ENCODE results near the gene KLK7.
"Not testable (repeated sequence)": the region's sequence is repeated elsewhere in the genome, so short reads cannot be mapped to it uniquely, and the experiment has no call there.

The KLK7 gene

DNA sequence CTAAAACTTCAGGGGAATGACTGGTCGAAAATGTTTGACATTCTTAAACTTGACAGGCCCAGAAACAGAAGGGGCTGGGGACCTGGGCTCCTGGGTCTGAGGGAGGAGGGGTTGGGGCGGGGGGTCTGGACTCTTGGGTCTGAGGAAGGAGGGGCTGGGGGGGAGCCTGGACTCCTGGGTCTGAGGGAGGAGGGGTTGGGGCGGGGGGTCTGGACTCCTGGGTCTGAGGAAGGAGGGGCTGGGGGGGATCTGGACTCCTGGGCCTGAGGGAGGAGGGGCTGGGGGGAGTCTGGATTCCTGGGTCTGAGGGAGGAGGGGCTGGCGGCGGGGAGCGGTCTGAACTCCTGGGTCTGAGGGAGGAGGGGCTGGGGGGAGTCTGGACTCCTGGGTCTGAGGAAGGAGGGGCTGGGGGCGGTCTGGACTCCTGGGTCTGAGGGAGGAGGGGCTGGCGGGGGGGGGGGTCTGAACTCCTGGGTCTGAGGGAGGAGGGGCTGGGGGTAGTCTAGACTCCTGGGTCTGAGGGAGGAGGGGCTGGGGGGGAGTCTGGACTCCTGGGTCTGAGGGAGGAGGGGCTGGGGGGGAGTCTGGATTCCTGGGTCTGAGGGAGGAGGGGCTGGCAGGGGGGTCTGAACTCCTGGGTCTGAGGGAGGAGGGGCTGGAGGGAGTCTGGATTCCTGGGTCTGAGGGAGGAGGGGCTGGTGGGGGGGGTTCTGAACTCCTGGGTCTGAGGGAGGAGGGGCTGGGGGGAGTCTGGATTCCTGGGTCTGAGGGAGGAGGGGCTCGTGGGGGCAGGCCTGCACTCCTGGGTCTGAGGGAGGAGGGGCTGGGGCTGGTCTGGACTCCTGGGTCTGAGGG lies 8.8 kb downstream of the KLK7 start:
- Histone ChIP-seq H3K36me3 (ENCODE audit: control insufficient read depth in 1 of 2, insufficient read depth in 2 of 2, low read length in 2 of 2) (no peaks in the 10 kb centered on the region), H3K4me1 (ENCODE audit: control insufficient read depth in 1 of 2, insufficient read depth in 2 of 2, low read length in 2 of 2) (no peaks in the 10 kb centered on the region), H3K27ac (ENCODE audit: low read length) (no peak overlapping the region), H3K4me3 (ENCODE audit: low read depth in 1 of 2, low read length in 2 of 2) (no peak overlapping the region), H3K9me3 (ENCODE audit: control insufficient read depth in 1 of 2, low read length in 2 of 2) (no peaks in the 10 kb centered on the region), H3K27me3 (ENCODE audit: low read depth, low read length) (no peaks in the 10 kb centered on the region)

DNA sequence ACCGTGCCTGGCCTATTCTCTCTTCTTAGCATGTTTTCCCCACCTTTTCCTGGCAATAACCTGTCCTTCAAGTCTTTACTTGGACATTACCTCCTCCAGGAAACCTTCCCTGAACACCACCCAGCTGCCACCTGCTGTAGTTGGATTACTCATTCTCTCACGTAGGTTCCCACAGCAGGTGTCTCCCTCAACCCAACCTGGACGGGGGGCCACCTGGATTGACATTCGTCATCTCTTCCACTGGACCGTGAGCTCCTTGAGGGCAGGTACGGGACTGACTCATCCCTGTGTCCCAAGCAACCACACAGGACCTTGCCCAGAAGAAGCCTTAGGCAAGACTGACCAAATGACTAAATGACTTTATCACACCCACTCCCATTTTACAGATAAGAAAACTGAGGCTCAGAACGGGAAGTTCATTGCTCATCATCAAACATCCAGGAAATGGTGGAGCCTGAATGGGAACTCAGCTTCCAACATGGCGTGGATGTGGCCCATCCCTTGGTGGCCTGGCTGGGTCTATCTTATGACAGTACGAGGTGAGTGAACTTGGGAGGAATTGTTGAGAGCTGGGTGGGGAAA lies 10.8 kb downstream of the KLK7 start:
- H3K27me3 ChIP-seq (ENCODE audit: low read depth, low read length), result no peaks in the 10 kb centered on the region
- H3K27ac ChIP-seq (ENCODE audit: low read length), result no peak overlapping the region
- H3K4me1 ChIP-seq (ENCODE audit: control insufficient read depth in 1 of 2, insufficient read depth in 2 of 2, low read length in 2 of 2), result no peaks in the 10 kb centered on the region
- H3K4me3 ChIP-seq (ENCODE audit: low read depth in 1 of 2, low read length in 2 of 2), result no peak overlapping the region
- H3K9me3 ChIP-seq (ENCODE audit: control insufficient read depth in 1 of 2, low read length in 2 of 2), result no peaks in the 10 kb centered on the region
- no peaks in the 10 kb centered on the region for H3K36me3 ChIP-seq (ENCODE audit: control insufficient read depth in 1 of 2, insufficient read depth in 2 of 2, low read length in 2 of 2)

- H3K4me1 ChIP-seq (ENCODE audit: control insufficient read depth in 1 of 2, insufficient read depth in 2 of 2, low read length in 2 of 2); H3K27me3 ChIP-seq (ENCODE audit: low read depth, low read length); H3K27ac ChIP-seq (ENCODE audit: low read length); H3K9me3 ChIP-seq (ENCODE audit: control insufficient read depth in 1 of 2, low read length in 2 of 2); H3K4me3 ChIP-seq (ENCODE audit: low read depth in 1 of 2, low read length in 2 of 2); H3K36me3 ChIP-seq (ENCODE audit: control insufficient read depth in 1 of 2, insufficient read depth in 2 of 2, low read length in 2 of 2): not testable (repeated sequence)
Observed at GRCh38 chr19:50969810-50970209, 13.9 kb downstream of the KLK7 start.

- Histone ChIP-seq H3K27ac (ENCODE audit: low read length) (no peak within 1 kb of the TSS), H3K4me1 (ENCODE audit: control insufficient read depth in 1 of 2, insufficient read depth in 2 of 2, low read length in 2 of 2) (no peaks in the 10 kb centered on the region), H3K9me3 (ENCODE audit: control insufficient read depth in 1 of 2, low read length in 2 of 2) (no peaks in the 10 kb centered on the region), H3K4me3 (ENCODE audit: low read depth in 1 of 2, low read length in 2 of 2) (no peak within 1 kb of the TSS), H3K27me3 (ENCODE audit: low read depth, low read length) (no peaks in the 10 kb centered on the region), H3K36me3 (ENCODE audit: control insufficient read depth in 1 of 2, insufficient read depth in 2 of 2, low read length in 2 of 2) (no peaks in the 10 kb centered on the region)
Observed at GRCh38 chr19:50969413-50969760, 14.3 kb downstream of the KLK7 start, which contains the start of gene KLK6. TSS of gene KLK6 (minus strand) at chr19:50969591. CDS start at chr19:50968104, 1,487 bp downstream.

- H3K4me1 ChIP-seq (ENCODE audit: control insufficient read depth in 1 of 2, insufficient read depth in 2 of 2, low read length in 2 of 2), result no peaks in the 10 kb centered on the region
- H3K9me3 ChIP-seq (ENCODE audit: control insufficient read depth in 1 of 2, low read length in 2 of 2), result no peaks in the 10 kb centered on the region
- no peaks in the 10 kb centered on the region for H3K36me3 ChIP-seq (ENCODE audit: control insufficient read depth in 1 of 2, insufficient read depth in 2 of 2, low read length in 2 of 2)
- peaks cover 2% of the 10 kb centered on the region for H3K27me3 ChIP-seq (ENCODE audit: low read depth, low read length)
- no peak overlapping the region for H3K4me3 ChIP-seq (ENCODE audit: low read depth in 1 of 2, low read length in 2 of 2)
- no peak overlapping the region for H3K27ac ChIP-seq (ENCODE audit: low read length)
Observed at GRCh38 chr19:50968716-50969412, 14.9 kb downstream of the KLK7 start.

GRCh38 chr19:50967929-50968715 lies 15.6 kb downstream of the KLK7 start:
- Histone ChIP-seq H3K36me3 (ENCODE audit: control insufficient read depth in 1 of 2, insufficient read depth in 2 of 2, low read length in 2 of 2) (no peaks in the 10 kb centered on the region), H3K9me3 (ENCODE audit: control insufficient read depth in 1 of 2, low read length in 2 of 2) (no peaks in the 10 kb centered on the region), H3K27ac (ENCODE audit: low read length) (no peak overlapping the region), H3K4me1 (ENCODE audit: control insufficient read depth in 1 of 2, insufficient read depth in 2 of 2, low read length in 2 of 2) (no peaks in the 10 kb centered on the region), H3K4me3 (ENCODE audit: low read depth in 1 of 2, low read length in 2 of 2) (no peak overlapping the region), H3K27me3 (ENCODE audit: low read depth, low read length) (peaks cover 3% of the 10 kb centered on the region)

- no peak overlapping the region for H3K4me3 ChIP-seq (ENCODE audit: low read depth in 1 of 2, low read length in 2 of 2)
- peaks cover 0 to 5% of the 10 kb centered on the region in 2 donors for H3K9me3 ChIP-seq (ENCODE audit: control insufficient read depth in 1 of 2, low read length in 2 of 2)
- no peaks in the 10 kb centered on the region for H3K4me1 ChIP-seq (ENCODE audit: control insufficient read depth in 1 of 2, insufficient read depth in 2 of 2, low read length in 2 of 2)
- no peaks in the 10 kb centered on the region for H3K36me3 ChIP-seq (ENCODE audit: control insufficient read depth in 1 of 2, insufficient read depth in 2 of 2, low read length in 2 of 2)
- no peak overlapping the region for H3K27ac ChIP-seq (ENCODE audit: low read length)
- peaks cover 3% of the 10 kb centered on the region for H3K27me3 ChIP-seq (ENCODE audit: low read depth, low read length)
Observed at GRCh38 chr19:50964266-50964665, 19.5 kb downstream of the KLK7 start.

DNA sequence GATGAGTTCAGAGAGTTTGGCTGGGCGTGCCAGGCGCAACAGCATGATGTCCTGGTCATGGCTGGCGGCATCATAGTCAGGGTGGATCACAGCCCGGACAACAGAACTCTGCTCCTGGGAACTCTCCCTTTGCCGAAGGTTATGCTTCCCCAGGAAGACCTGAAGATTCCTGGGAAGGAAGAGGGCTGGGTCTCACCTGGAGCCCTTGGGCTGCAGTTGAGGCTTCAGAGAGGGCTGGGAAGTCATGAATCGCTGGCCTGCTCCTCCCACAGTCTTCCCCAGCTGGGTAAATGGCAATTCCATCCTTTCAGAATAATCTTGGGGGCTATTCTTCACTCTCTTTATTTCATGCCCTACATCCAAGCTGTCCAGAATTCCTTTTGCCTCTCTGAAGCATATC lies 20.3 kb downstream of the KLK7 start:
- H3K36me3 ChIP-seq (ENCODE audit: control insufficient read depth in 1 of 2, insufficient read depth in 2 of 2, low read length in 2 of 2), result no peaks in the 10 kb centered on the region
- no peaks in the 10 kb centered on the region for H3K4me1 ChIP-seq (ENCODE audit: control insufficient read depth in 1 of 2, insufficient read depth in 2 of 2, low read length in 2 of 2)
- no peak overlapping the region for H3K4me3 ChIP-seq (ENCODE audit: low read depth in 1 of 2, low read length in 2 of 2)
- no peak overlapping the region for H3K27ac ChIP-seq (ENCODE audit: low read length)
- H3K9me3 ChIP-seq (ENCODE audit: control insufficient read depth in 1 of 2, low read length in 2 of 2), result peaks cover 0 to 5% of the 10 kb centered on the region in 2 donors
- H3K27me3 ChIP-seq (ENCODE audit: low read depth, low read length), result peaks cover 3% of the 10 kb centered on the region

DNA sequence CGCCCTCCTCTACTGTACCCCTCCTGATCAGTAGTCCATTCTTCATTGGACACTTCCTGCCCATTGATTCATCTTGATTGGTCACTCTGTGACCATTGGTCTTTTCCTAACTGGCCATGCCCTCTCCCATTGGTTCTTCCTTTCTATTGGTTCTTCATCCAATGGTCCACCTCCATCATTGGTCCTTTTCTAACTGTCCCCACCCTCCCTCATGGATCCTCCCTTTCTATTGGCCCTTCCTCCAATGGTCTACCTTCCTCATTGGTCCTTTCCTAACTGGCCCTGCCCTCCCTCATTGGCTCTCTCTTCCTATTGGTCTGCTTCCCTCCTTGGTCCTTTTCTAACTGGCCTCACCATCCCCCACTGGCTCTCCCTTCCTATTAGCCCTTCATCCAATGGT lies 21.5 kb downstream of the KLK7 start:
- H3K27ac ChIP-seq (ENCODE audit: low read length), result no peak overlapping the region
- peaks cover 3% of the 10 kb centered on the region for H3K27me3 ChIP-seq (ENCODE audit: low read depth, low read length)
- peaks cover 0 to 5% of the 10 kb centered on the region in 2 donors for H3K9me3 ChIP-seq (ENCODE audit: control insufficient read depth in 1 of 2, low read length in 2 of 2)
- H3K4me1 ChIP-seq (ENCODE audit: control insufficient read depth in 1 of 2, insufficient read depth in 2 of 2, low read length in 2 of 2), result no peaks in the 10 kb centered on the region
- no peaks in the 10 kb centered on the region for H3K36me3 ChIP-seq (ENCODE audit: control insufficient read depth in 1 of 2, insufficient read depth in 2 of 2, low read length in 2 of 2)
- no peak overlapping the region for H3K4me3 ChIP-seq (ENCODE audit: low read depth in 1 of 2, low read length in 2 of 2)

DNA sequence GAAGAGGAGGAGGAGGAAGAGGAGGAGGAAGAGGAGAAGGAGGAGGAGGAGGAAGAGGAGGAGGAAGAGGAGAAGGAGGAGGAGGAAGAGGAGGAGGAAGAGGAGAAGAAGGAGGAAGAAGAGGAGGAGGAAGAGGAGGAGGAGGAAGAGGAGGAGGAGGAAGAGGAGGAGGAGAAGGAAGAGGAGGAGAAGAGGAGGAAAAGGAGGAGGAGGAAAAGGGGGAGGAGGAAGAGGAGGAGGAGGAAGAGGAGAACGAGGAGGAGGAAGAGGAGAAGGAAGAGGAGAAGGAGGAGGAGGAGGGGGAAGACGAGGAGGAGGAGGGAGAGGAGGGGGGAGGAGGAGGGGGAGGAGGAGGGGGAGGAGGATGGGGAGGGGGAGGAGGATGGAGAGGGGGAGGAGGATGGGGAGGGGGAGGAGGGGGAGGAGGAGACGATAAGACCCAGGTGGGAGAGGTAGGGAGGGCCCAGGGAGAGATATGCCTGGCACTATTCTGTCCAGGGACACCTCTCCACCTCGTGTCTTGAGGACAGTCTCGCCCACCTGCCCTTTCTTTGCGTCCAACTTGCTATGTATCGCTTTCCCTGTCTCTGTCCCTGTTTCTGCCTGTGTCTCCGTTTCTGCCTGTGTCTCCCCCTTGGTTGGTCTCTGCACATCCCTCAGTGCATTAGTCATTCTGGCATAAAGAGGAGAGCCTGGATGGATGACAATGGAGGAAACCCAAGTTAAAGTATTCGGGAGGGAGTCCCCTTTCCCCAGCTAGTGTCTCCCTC lies 23.8 kb downstream of the KLK7 start:
- Histone ChIP-seq H3K4me1 (ENCODE audit: control insufficient read depth in 1 of 2, insufficient read depth in 2 of 2, low read length in 2 of 2) (no peaks in the 10 kb centered on the region), H3K36me3 (ENCODE audit: control insufficient read depth in 1 of 2, insufficient read depth in 2 of 2, low read length in 2 of 2) (no peaks in the 10 kb centered on the region), H3K27me3 (ENCODE audit: low read depth, low read length) (peaks cover 3% of the 10 kb centered on the region), H3K9me3 (ENCODE audit: control insufficient read depth in 1 of 2, low read length in 2 of 2) (peaks cover 0 to 5% of the 10 kb centered on the region in 2 donors), H3K4me3 (ENCODE audit: low read depth in 1 of 2, low read length in 2 of 2) (no peak overlapping the region), H3K27ac (ENCODE audit: low read length) (no peak overlapping the region)

Measured in muscle layer of duodenum (tissue), 2 donors.